GM19455 (cell line): ENCODE results near the gene GRIK2.

Experiments used
- ATAC-seq: cut with Tn5 transposase; IDR thresholded peaks from one replicate; pipeline ENCODE4 v1.9.1; 2021; ENCODE audit not compliant: unreplicated experiment

The GRIK2 gene

DNA sequence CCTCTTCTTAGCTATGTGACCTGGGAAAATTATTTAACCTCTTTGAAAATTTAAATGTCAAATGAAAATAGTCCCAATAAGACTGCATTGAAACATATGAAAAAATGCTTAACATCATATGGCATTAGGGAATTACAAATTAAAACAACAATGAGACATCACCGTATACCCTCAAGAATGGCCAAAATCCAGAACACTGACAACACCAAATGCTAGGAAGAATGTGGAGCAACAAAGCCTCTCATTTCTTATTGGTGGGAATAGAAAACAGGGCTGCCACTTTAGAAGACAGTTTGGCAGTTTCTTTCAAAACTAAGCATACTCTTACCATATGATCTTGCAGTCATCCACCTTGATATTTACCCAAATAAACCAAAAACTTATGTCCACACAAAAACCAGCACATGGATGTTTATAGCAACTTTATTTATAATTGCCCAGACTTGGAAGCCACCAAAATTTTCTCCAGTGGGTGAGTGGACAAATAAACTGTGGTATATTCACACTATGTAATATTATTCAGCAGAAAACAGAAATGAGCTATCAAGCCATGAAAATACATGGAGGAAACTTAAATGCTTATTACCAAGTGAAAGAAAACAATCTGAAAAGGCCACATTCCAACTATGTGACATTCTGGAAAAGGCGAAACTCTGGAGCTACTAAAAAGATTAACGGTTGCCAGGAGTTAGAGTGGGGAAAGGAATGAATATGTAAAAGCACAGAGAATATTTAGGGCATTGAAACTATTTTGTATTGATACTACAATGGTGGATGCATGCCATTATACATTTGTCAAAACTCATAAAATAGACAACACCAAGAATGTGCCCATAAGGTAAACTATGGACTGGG lies 459.9 kb downstream of the GRIK2 start:
- ATAC-seq = no peak

GRCh38 chr6:101876431-101876830 lies 482.9 kb downstream of the GRIK2 start:
- no peak for ATAC-seq

GRCh38 chr6:101878554-101879276 lies 485.2 kb downstream of the GRIK2 start:
- peak; percentile 67 for ATAC-seq

DNA sequence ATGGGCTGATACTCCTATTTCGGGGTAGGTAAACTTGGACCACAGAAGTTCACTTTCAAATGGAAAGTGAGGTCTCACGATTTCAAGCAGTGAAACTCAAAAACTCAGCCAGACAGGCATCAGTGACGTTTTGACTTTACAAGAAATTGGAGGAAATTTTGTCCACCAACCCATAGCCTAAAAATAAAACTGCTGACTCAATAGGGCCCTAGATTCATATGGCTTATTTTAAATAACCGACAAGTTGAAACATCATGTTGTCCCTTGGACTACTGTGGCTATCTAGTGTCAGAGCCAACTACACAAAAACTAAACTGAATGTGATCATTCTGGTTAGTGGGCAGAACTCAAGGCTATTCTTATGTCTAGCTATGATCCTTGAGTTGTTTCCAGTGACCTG lies 486.3 kb downstream of the GRIK2 start:
- no peak for ATAC-seq

DNA sequence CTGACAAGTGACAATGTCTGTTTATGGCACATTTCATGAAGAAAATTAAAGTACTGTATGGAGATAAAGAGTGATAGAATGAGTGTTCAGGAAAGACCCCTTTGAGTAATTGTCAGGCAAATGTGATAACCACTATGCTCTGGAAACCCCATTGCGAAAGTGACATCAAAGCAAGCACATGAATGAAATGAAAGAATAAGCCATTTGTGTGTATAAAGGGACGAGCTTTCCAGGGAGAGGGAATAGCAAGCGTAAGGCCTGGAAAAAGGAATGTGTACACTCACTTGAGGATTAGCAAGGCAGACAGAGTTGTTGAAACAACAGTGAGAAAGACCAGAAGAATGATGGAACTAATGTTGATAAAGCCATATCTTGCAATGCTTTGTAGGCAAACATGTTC lies 490.0 kb downstream of the GRIK2 start:
- ATAC-seq = no peak

DNA sequence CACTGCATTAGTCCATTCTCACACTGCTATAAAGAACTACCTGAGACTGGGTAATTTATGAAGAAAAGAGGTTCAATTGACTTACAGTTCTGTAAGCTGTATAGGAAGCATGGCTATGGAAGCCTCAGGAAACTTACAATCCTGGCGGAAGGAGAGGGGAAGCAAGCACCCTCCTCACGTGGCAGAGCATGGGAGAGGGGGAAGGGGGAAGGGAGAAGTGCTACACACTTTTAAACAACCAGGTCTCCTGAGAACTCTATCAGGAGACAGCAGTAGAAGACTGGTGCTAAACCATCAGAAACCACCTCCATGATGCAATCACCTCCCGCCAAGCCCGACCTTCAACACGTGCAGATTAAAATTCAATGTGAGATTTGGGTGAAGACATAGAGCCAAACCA lies 494.0 kb downstream of the GRIK2 start:
- no peak for ATAC-seq

DNA sequence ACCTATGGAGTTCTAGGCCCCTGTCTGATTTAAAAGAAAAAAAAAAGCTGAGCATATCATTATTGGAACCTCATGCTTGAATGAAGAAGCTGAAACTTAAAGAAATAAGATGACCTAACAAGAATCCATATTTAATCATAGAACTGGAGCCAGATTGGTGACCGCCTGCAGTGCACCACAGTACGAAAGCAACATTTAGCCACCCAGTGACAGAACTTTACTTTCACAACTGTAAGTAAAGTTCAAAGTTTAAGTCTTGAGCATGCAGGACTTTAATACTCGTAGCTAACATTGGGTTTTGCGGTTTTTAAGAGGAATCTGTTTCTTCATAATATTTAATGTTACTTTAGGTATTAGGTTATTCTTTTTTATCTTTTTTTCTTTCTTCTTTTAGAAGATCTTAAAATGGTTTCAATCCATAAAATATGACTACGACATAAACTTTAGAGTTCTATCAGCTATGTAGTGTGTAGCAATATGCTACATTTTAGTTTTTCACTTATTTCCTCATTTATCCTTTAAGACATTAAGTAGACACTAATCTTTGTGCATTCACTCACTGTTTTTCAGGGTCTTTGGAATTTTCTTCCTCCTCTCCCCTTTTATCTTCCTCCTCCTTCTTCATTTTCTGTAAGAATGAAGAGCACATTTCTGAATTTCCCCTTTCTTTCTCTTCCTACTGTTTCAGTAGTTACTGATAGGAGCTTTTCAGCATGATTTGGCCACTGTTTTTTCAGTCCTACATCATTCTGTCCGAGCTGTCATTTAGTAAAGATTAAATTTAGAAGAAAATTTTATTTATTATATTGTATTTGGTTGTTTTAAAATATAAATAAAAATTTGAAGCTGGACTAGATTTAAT lies 514.1 kb downstream of the GRIK2 start:
- no peak for ATAC-seq

DNA sequence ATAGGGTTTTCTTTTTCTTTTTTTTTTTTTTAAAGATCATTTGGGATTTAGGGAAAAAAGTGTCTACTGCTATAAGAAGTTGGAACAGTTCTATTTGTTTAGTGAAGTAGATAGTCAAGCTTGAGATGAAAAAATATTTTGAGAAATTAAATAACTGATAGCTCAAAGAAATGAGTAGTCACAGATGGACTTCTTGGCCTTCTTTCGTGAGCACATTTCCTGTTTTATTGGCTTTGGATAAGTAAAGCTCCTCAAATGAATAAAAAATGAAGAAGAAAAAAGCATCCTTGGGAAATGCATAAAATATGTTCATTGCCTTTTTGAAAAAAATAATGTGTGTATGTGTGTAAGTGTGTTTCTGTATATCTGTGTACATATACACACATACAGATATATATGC lies 515.9 kb downstream of the GRIK2 start:
- no peak for ATAC-seq

DNA sequence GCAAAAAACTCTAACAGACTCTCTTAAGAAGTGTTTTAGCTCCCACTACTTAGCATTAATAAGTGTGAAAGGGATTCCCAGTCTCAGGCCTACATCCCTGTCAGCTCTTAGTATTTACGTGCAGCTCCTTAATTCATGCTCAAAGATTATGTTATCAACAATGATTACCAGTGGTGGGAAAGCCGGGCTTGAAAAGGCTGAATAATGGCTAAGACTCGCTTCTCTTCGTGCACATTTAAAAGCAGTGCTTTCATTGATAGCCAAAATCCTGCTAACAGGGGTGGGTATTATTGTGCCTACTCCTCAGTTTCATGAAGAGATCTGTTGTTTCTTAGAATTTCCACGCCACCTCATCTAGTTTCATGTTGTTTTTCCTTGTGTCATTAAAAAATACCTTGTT lies 518.8 kb downstream of the GRIK2 start:
- no peak for ATAC-seq

GRCh38 chr6:101918471-101918870 lies 525.0 kb downstream of the GRIK2 start:
- ATAC-seq = no peak

- ATAC-seq = no peak
Observed at GRCh38 chr6:101921829-101922450, 528.4 kb downstream of the GRIK2 start.

DNA sequence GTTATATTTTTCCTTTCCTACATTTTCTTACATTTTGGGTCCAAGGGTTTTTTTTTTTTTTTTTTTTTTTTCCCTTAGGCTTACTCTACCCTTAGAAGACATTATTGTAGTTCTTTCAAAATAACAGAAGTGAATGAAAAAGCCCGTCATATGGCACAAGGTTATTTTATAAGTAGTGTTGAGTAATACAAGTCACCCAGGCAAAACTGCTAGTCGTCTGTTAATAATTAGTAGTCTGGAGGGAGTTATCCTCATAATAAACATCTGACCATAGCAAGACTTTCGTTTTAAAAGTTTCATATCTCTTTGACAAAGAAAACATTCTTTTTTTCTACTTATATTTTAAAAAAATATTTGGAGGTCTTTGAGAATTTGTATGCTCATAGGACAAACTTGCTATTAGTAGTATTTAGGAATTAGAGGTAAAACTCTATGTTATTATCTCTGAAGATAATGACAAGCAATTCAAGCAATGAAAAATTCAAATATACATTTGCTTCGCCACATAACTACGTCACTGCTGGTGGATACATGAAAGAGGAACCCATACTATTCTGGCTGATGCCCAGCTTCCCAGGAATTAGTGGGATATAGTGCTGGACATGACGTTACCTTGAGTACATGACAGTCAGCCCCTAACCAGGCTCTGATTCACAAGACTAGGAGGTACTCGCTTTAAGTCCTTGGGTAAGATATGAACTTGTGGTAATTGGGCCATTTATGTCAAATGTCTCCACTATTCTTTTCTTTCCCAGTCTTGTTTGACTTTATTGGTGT lies 532.8 kb downstream of the GRIK2 start:
- ATAC-seq = no peak

DNA sequence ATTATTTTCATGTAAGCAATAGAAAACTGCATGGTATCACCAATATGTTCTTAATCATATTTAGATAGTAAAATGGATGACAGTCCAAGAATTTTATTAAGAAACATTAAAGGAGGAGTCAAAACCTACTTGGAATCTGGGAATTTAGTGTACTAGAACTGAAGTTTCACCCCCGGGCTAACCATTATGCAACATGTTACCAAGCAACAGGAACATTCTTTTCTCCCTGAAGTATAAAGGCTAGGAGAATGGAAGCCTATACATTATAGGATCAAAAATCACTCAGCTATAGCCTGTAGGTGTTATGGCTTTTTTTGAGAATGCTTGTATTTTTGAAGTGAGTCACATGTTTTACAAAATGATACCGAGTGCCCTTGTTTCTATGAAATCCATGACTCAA lies 538.3 kb downstream of the GRIK2 start:
- no peak for ATAC-seq

DNA sequence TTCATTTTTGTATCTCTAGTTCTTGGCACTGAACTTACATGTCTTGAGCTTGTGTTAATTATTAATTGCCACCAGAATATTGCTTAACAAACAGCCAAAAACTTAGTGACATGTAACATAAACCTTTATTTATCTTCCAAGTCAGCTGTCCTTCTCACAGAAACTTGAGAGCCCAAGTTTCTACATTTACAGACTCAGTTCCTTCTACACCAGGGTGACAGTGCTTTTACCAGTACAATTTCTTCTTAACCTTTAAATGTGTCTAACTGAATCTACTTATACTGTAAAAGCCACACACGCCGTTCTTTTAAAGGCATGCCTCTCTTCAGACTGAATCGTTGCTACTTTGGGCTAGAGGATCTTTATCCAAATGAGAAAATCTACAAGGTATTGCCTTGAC lies 539.2 kb downstream of the GRIK2 start:
- ATAC-seq = no peak

- no peak for ATAC-seq
Observed at GRCh38 chr6:101935732-101936131, 542.2 kb downstream of the GRIK2 start.

- no peak for ATAC-seq
Observed at GRCh38 chr6:101936516-101936915, 543.0 kb downstream of the GRIK2 start.

DNA sequence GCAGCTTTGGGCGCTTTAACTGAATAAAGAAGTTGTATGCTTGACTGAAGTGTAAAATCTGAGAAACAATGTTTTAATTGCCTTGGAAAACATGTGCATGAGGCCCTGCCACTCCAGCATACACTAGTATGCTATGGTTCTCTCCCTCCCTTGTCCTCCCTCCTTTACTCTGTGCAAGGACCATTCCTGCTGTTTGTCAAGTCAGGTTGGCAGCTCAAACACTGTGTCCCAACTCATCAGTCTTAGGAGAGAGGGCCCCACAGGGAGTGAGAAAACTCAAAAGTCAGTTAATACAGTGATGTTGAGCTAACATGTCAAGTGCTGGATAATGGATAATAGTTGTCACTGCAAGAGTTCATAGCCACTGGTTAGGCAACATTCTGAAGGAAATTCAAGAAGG lies 543.6 kb downstream of the GRIK2 start:
- no peak for ATAC-seq

GRCh38 chr6:101940391-101940790 lies 546.9 kb downstream of the GRIK2 start:
- no peak for ATAC-seq

- no peak for ATAC-seq
Observed at GRCh38 chr6:101956961-101957360, 563.5 kb downstream of the GRIK2 start.

DNA sequence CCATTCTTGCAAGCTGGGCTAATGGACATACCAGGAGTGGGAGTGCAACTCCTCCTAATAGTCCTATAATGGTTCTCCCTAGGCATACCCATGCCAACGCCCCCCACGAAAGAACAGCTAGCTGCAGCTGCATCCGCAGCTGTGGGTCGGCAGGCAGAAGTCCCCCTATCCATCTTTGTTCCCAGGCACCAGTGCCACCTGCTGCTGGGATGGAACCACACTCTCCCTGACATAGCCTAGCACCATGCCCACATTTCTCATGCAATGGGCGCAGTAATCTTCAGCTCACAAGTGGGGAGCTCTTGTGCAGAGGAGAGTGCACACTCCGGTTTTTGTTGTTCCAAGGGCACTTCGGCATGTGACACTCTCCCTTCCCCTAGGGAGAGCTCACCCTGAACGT lies 567.8 kb downstream of the GRIK2 start:
- ATAC-seq = no peak
